22Rv1 (cell line): ENCODE data around the gene ZMYND19.

Source experiments
- H3K27ac ChIP-seq: fragments of 450-650 bp; 2 replicates; pipeline ENCODE4 v1.5.1; 2017
- CTCF ChIP-seq: fragments of 450-650 bp; IDR thresholded peaks from 2 replicates; pipeline ENCODE4 v1.5.1; 2017; ENCODE audit warnings: mild to moderate bottlenecking
- ZFX ChIP-seq: fragments of 450-650 bp; IDR thresholded peaks from 2 replicates; pipeline ENCODE4 v1.6.1; 2017; ENCODE audit warnings: antibody characterized with exemption, borderline replicate concordance

ZMYND19 gene

GRCh38 chr9:137590123-137590468 is 216 bp downstream of the ZMYND19 start:
- H3K27ac ChIP-seq: peak overlapping the region; percentile 67
- TF ChIP-seq ZFX (no peak), CTCF (no peak)

GRCh38 chr9:137589441-137590122 is 730 bp downstream of the ZMYND19 start:
- peak overlapping the region; percentile 67 for H3K27ac ChIP-seq
- TF ChIP-seq CTCF (no peak), ZFX (no peak)

- TF ChIP-seq ZFX: no peak
- peak overlapping the region; percentile 67 for H3K27ac ChIP-seq
Measured at GRCh38 chr9:137588891-137589290, 1.4 kb downstream of the ZMYND19 start.

- no peak overlapping the region for H3K27ac ChIP-seq
- TF ChIP-seq CTCF (no peak), ZFX (no peak)
Measured at GRCh38 chr9:137588311-137588710, 2.0 kb downstream of the ZMYND19 start.

GRCh38 chr9:137586854-137587253 is 3.5 kb downstream of the ZMYND19 start:
- TF ChIP-seq CTCF (no peak), ZFX (no peak)
- no peak overlapping the region for H3K27ac ChIP-seq

- TF ChIP-seq CTCF (no peak), ZFX (no peak)
- H3K27ac ChIP-seq: no peak overlapping the region
Measured at GRCh38 chr9:137583957-137584356, 6.4 kb downstream of the ZMYND19 start.

- no peak for TF ChIP-seq ZFX
- no peak for TF ChIP-seq CTCF
- H3K27ac ChIP-seq: no peak overlapping the region
Measured at GRCh38 chr9:137583347-137583746, 7.0 kb downstream of the ZMYND19 start.
